HG03460 (cell line): ENCODE measurements around the gene KCNMA1.

Source experiments
- ATAC-seq: cut with Tn5 transposase; IDR thresholded peaks from one replicate; pipeline ENCODE4 v1.9.1; 2021; ENCODE audit not compliant: unreplicated experiment

KCNMA1 gene

DNA sequence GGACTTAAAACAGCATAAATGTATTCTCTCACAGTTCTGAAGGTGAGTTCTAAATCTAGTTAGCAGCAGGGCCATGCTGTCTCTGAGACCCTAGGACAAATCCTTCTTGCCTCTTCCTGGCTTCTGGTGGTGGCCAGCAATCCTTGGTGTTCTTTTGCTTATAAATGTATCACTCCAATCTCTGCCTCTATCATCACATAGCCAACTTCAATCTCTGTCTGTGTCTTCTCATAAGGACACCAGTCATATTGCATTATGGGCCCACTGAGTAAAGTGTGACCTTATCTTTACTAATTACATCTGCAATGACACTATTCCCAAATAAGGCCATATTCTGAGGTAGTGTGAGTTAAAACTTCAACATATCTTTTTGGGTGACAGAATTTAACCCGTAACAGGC is 778.9 kb downstream of the KCNMA1 start:
- no peak for ATAC-seq

DNA sequence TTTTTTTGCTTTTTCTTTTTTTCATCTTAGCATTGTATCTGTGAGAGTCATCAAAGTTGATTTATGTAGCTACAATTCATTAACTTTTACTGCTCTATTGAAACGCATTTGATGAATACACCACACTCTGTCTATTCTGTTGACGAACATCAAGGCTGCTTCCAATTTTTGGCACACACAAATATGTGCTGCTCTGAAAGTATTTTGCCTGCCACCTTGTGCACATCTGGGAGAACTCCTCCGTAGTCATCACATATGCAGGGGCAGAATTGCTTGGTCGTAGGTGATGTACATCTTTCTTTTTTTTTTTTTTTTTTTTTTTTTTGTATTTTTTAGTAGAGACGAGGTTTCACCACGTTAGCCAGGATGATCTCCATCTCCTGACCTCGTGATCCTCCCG is 796.8 kb downstream of the KCNMA1 start:
- ATAC-seq: no peak

DNA sequence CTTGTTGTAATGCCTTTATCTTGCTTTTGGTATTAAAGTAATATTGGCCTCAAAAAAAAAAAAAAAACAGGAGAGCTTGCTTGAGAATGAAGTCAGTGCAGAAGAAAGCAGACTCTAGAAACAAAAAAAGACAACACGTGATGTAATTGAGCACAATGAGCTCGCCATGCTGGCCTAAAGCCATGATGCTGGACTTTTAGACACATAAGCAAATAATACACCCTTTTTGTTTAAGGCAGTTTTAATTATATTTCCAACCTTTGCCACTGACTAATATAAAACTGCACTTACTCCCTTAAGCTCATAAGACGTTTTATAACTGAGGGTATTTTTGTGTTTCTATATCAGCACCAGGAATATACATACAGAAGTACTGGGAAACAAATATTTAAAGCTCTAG is 798.3 kb downstream of the KCNMA1 start:
- ATAC-seq: no peak

DNA sequence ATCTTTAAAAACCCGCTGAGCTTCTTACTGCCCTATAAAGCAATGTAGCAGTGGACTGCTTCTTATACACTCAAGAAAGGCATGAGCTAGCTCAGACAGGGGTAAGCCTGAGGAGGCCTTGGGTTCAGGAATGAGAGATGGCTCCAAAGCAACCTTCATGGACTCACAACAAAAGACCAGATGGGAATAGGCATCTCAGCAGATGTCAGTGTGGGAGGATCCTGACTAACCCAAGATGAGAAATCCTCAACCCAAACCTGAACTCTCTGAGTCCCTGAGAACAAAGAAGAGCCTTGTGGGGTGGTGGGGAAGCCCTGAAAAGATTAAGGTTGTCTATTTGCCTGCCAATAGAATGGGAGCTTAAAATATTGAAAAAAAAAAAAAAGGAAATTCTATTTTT is 807.4 kb downstream of the KCNMA1 start:
- ATAC-seq: no peak

DNA sequence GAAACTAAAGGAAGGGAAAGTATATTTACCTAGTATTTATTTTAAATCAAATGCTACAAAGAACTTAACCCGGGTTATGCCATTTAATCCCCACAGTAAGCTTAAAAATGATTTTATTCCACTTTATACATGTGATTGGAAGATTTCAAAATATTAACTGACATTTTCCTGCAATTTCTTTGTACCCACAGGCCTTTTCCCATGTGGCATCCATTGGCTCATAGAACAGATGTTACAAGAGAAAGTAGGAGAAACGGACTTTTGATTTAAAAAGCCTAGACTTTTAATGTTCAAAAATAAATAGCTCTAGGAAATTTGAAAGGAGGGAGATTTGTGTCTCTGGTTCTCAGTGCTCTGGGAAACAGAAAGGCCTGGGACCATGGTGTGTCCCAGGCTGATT is 807.9 kb downstream of the KCNMA1 start:
- no peak for ATAC-seq
